SK-N-SH (cell line): ENCODE data around the gene FMR1NB.

ENCODE experiments used
- JUND ChIP-seq: IDR thresholded peaks from 2 replicates; pipeline ENCODE4 v1.4.0; 2012
- POLR2AphosphoS5 ChIP-seq: IDR thresholded peaks from 2 replicates; pipeline ENCODE4 v1.6.1; 2012; ENCODE audit warnings: low read depth, low read length
- TF ChIP-seq, protein P1 (sequence below): fragments of 200-600 bp; sonication (generic); IDR thresholded peaks from 2 replicates; pipeline ENCODE4 v1.6.1; 2017; ENCODE audit warnings: antibody characterized with exemption, mild to moderate bottlenecking, moderate library complexity
- TF ChIP-seq, protein P2 (sequence below): IDR thresholded peaks from 2 replicates; pipeline ENCODE4 v1.4.0; 2012; ENCODE audit warnings: low read depth, borderline replicate concordance

DNA sequence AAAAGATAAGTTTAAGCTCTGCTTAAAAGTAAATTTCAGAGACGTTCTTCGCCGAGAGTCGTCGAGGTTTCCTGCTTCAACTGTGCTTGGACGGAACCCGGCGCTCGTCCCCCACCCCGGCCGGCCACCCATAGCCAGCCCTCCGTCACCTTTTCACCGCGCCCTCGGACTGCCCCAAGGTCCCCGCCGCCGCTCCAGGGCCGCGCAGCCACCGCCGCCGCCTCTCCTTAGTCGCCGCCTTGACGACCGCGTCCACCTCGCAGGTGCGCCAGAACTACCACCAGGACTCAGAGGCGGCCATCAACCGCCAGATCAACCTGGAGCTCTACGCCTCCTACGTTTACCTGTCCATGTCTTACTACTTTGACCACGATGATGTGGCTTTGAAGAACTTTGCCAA lies 70.8 kb downstream of the FMR1NB start:
- TF ChIP-seq POLR2AphosphoS5: no peak
- TF ChIP-seq JUND: no peak
- TF ChIP-seq, protein P1, sequence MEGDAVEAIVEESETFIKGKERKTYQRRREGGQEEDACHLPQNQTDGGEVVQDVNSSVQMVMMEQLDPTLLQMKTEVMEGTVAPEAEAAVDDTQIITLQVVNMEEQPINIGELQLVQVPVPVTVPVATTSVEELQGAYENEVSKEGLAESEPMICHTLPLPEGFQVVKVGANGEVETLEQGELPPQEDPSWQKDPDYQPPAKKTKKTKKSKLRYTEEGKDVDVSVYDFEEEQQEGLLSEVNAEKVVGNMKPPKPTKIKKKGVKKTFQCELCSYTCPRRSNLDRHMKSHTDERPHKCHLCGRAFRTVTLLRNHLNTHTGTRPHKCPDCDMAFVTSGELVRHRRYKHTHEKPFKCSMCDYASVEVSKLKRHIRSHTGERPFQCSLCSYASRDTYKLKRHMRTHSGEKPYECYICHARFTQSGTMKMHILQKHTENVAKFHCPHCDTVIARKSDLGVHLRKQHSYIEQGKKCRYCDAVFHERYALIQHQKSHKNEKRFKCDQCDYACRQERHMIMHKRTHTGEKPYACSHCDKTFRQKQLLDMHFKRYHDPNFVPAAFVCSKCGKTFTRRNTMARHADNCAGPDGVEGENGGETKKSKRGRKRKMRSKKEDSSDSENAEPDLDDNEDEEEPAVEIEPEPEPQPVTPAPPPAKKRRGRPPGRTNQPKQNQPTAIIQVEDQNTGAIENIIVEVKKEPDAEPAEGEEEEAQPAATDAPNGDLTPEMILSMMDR: no peak
- TF ChIP-seq, protein P2, sequence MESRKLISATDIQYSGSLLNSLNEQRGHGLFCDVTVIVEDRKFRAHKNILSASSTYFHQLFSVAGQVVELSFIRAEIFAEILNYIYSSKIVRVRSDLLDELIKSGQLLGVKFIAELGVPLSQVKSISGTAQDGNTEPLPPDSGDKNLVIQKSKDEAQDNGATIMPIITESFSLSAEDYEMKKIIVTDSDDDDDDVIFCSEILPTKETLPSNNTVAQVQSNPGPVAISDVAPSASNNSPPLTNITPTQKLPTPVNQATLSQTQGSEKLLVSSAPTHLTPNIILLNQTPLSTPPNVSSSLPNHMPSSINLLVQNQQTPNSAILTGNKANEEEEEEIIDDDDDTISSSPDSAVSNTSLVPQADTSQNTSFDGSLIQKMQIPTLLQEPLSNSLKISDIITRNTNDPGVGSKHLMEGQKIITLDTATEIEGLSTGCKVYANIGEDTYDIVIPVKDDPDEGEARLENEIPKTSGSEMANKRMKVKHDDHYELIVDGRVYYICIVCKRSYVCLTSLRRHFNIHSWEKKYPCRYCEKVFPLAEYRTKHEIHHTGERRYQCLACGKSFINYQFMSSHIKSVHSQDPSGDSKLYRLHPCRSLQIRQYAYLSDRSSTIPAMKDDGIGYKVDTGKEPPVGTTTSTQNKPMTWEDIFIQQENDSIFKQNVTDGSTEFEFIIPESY: no peak
